ENCODE measurements around the gene PLEKHN1.

DNA sequence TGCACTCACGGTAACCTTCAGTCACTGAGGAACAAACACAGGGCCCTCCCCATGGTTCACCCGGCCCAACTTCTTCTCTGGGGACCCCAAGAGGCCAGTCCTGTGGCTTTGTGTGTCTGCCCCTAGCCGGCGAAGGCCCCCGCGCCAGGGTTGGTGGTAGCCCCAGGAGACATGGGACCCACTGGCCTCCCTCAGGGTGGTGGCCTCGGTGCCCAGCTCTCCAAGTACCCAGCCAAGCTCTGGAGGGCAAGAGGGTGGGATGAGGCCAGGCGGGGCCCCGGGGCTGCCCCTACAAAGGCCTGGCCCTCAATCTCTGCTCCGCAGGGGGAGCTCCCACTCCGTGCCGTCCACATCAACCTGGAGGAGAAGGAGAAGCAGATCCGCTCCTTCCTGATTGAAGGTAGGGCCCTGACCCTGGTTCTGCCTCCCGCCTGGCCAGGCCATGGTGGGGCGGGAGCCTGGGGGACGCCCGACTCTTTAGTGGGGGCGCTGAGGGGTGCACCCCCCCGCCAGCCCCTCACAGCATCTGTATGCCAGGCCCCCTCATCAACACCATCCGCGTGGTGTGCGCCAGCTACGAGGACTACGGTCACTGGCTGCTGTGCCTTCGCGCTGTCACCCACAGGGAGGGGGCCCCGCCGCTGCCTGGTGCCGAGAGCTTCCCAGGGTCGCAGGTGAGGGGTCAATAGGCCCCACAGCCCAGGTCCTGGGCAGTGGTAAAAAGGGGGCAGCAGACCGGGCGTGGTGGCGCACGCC is 5.6 kb downstream of the PLEKHN1 start:
- TF ChIP-seq POLR2A (IDR thresholded peaks at IDR 0.05) (no peak), POLR2AphosphoS5 (IDR thresholded peaks at IDR 0.05) (no peak)
- TF ChIP-seq, protein P1, sequence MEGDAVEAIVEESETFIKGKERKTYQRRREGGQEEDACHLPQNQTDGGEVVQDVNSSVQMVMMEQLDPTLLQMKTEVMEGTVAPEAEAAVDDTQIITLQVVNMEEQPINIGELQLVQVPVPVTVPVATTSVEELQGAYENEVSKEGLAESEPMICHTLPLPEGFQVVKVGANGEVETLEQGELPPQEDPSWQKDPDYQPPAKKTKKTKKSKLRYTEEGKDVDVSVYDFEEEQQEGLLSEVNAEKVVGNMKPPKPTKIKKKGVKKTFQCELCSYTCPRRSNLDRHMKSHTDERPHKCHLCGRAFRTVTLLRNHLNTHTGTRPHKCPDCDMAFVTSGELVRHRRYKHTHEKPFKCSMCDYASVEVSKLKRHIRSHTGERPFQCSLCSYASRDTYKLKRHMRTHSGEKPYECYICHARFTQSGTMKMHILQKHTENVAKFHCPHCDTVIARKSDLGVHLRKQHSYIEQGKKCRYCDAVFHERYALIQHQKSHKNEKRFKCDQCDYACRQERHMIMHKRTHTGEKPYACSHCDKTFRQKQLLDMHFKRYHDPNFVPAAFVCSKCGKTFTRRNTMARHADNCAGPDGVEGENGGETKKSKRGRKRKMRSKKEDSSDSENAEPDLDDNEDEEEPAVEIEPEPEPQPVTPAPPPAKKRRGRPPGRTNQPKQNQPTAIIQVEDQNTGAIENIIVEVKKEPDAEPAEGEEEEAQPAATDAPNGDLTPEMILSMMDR (IDR thresholded peaks at IDR 0.05) = no peak
